Measurements from ENCODE around the gene CDH4. TPM values are rescaled to one million over a fixed set of nuclear protein-coding genes. Genes with fewer than 3 reads are reported as not detected.
"Not testable (repeated sequence)": the region's sequence is repeated elsewhere in the genome, so short reads cannot be mapped to it uniquely, and the experiment has no call there.

CDH4 gene
- total RNA-seq, 1 donor from 2014 or later: 3.2 TPM

- no peaks in the 10 kb centered on the region for H3K27me3 ChIP-seq (ENCODE audit: insufficient read depth, low read length)
Measured at GRCh38 chr20:61942526-61942925, 690.5 kb downstream of the CDH4 start.

GRCh38 chr20:61944967-61945366 is 692.9 kb downstream of the CDH4 start:
- not testable (repeated sequence) for H3K27ac Mint-ChIP-seq (ENCODE audit: unreplicated experiment); H3K9me3 ChIP-seq (ENCODE audit: insufficient read depth, low read depth, low read length); DNase-seq (ENCODE audit: low read depth); H3K27me3 Mint-ChIP-seq (ENCODE audit: low read depth, unreplicated experiment); H4K20me1 ChIP-seq (ENCODE audit: insufficient read depth, low read length); H3K27me3 ChIP-seq (ENCODE audit: insufficient read depth, low read length); H3K4me2 ChIP-seq (ENCODE audit: low read length); H3K4me1 ChIP-seq (ENCODE audit: insufficient read depth, low read length); H3K4me1 Mint-ChIP-seq (ENCODE audit: low read depth, unreplicated experiment); H2AFZ ChIP-seq (ENCODE audit: low read depth, low read length); FAIRE-seq; H3K9me3 Mint-ChIP-seq (ENCODE audit: unreplicated experiment); H3K36me3 Mint-ChIP-seq (ENCODE audit: low read depth, unreplicated experiment); H3K4me3 Mint-ChIP-seq (ENCODE audit: unreplicated experiment); H3K79me2 ChIP-seq (ENCODE audit: insufficient read depth, low read length); H3K27ac ChIP-seq (ENCODE audit: low read depth, low read length); H3K36me3 ChIP-seq (ENCODE audit: insufficient read depth, low read length); H3K9ac ChIP-seq (ENCODE audit: low read length); H3K4me3 ChIP-seq (ENCODE audit: insufficient read depth, low read depth, low read length)

More at GRCh38 chr20:61942526-61942925, 690.5 kb downstream of the CDH4 start:
- Mint-ChIP-seq H3K36me3 (ENCODE audit: low read depth, unreplicated experiment) (no peaks in the 10 kb centered on the region), H3K4me1 (ENCODE audit: low read depth, unreplicated experiment) (no peaks in the 10 kb centered on the region), H3K9me3 (ENCODE audit: unreplicated experiment) (no peaks in the 10 kb centered on the region), H3K27ac (ENCODE audit: unreplicated experiment) (no peak overlapping the region), H3K4me3 (ENCODE audit: unreplicated experiment) (no peak overlapping the region), H3K27me3 (ENCODE audit: low read depth, unreplicated experiment) (peaks cover 7% of the 10 kb centered on the region)
- Histone ChIP-seq H4K20me1 (ENCODE audit: insufficient read depth, low read length) (no peaks in the 10 kb centered on the region), H3K9ac (ENCODE audit: low read length) (no peak overlapping the region), H3K27ac (ENCODE audit: low read depth, low read length) (no peak overlapping the region), H3K79me2 (ENCODE audit: insufficient read depth, low read length) (no peaks in the 10 kb centered on the region), H2AFZ (ENCODE audit: low read depth, low read length) (no peak overlapping the region), H3K4me3 (ENCODE audit: insufficient read depth, low read depth, low read length) (no peak overlapping the region), H3K4me1 (ENCODE audit: insufficient read depth, low read length) (no peaks in the 10 kb centered on the region), H3K4me2 (ENCODE audit: low read length) (no peak overlapping the region), H3K36me3 (ENCODE audit: insufficient read depth, low read length) (no peaks in the 10 kb centered on the region), H3K9me3 (ENCODE audit: insufficient read depth, low read depth, low read length) (no peaks in the 10 kb centered on the region)
- TF ChIP-seq, protein P1, sequence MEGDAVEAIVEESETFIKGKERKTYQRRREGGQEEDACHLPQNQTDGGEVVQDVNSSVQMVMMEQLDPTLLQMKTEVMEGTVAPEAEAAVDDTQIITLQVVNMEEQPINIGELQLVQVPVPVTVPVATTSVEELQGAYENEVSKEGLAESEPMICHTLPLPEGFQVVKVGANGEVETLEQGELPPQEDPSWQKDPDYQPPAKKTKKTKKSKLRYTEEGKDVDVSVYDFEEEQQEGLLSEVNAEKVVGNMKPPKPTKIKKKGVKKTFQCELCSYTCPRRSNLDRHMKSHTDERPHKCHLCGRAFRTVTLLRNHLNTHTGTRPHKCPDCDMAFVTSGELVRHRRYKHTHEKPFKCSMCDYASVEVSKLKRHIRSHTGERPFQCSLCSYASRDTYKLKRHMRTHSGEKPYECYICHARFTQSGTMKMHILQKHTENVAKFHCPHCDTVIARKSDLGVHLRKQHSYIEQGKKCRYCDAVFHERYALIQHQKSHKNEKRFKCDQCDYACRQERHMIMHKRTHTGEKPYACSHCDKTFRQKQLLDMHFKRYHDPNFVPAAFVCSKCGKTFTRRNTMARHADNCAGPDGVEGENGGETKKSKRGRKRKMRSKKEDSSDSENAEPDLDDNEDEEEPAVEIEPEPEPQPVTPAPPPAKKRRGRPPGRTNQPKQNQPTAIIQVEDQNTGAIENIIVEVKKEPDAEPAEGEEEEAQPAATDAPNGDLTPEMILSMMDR (IDR thresholded peaks at IDR 0.05; ENCODE audit: insufficient read depth, low read depth, low read length): no peak
- no peak for TF ChIP-seq EZH2 (IDR thresholded peaks at IDR 0.05; ENCODE audit: insufficient read depth, low read length)
- no peak for DNase-seq (ENCODE audit: low read depth)
- no peak for FAIRE-seq

- H3K4me3 Mint-ChIP-seq (ENCODE audit: unreplicated experiment); H3K9me3 Mint-ChIP-seq (ENCODE audit: unreplicated experiment): not testable (repeated sequence)
Measured at GRCh38 chr20:61945495-61945894, 693.4 kb downstream of the CDH4 start.

GRCh38 chr20:61948056-61948455 is 696.0 kb downstream of the CDH4 start:
- H3K79me2 ChIP-seq (ENCODE audit: insufficient read depth, low read length); H2AFZ ChIP-seq (ENCODE audit: low read depth, low read length); H3K27ac ChIP-seq (ENCODE audit: low read depth, low read length); H3K27me3 ChIP-seq (ENCODE audit: insufficient read depth, low read length); H3K9me3 ChIP-seq (ENCODE audit: insufficient read depth, low read depth, low read length); H3K4me1 ChIP-seq (ENCODE audit: insufficient read depth, low read length); FAIRE-seq; H3K36me3 ChIP-seq (ENCODE audit: insufficient read depth, low read length); H3K9me3 Mint-ChIP-seq (ENCODE audit: unreplicated experiment); H3K4me3 Mint-ChIP-seq (ENCODE audit: unreplicated experiment); H3K9ac ChIP-seq (ENCODE audit: low read length); H3K27ac Mint-ChIP-seq (ENCODE audit: unreplicated experiment); H4K20me1 ChIP-seq (ENCODE audit: insufficient read depth, low read length); H3K4me3 ChIP-seq (ENCODE audit: insufficient read depth, low read depth, low read length); H3K4me2 ChIP-seq (ENCODE audit: low read length); H3K4me1 Mint-ChIP-seq (ENCODE audit: low read depth, unreplicated experiment); H3K36me3 Mint-ChIP-seq (ENCODE audit: low read depth, unreplicated experiment); DNase-seq (ENCODE audit: low read depth): not testable (repeated sequence)
- peaks cover 10% of the 10 kb centered on the region for H3K27me3 Mint-ChIP-seq (ENCODE audit: low read depth, unreplicated experiment)

More at GRCh38 chr20:61945495-61945894, 693.4 kb downstream of the CDH4 start:
- not testable (repeated sequence) for H3K27me3 Mint-ChIP-seq (ENCODE audit: low read depth, unreplicated experiment); FAIRE-seq; H3K4me3 ChIP-seq (ENCODE audit: insufficient read depth, low read depth, low read length); H3K27me3 ChIP-seq (ENCODE audit: insufficient read depth, low read length); H3K79me2 ChIP-seq (ENCODE audit: insufficient read depth, low read length); H3K4me1 Mint-ChIP-seq (ENCODE audit: low read depth, unreplicated experiment); H3K36me3 ChIP-seq (ENCODE audit: insufficient read depth, low read length); H4K20me1 ChIP-seq (ENCODE audit: insufficient read depth, low read length); H3K4me2 ChIP-seq (ENCODE audit: low read length); H3K4me1 ChIP-seq (ENCODE audit: insufficient read depth, low read length); DNase-seq (ENCODE audit: low read depth); H2AFZ ChIP-seq (ENCODE audit: low read depth, low read length); H3K27ac ChIP-seq (ENCODE audit: low read depth, low read length); H3K36me3 Mint-ChIP-seq (ENCODE audit: low read depth, unreplicated experiment); H3K27ac Mint-ChIP-seq (ENCODE audit: unreplicated experiment); H3K9ac ChIP-seq (ENCODE audit: low read length); H3K9me3 ChIP-seq (ENCODE audit: insufficient read depth, low read depth, low read length)

Measured in astrocyte (in vitro differentiated cells and primary cell).